ENCODE results near the gene ZBTB47. TPM values are rescaled to one million over a fixed set of nuclear protein-coding genes. Genes with fewer than 3 reads are reported as not detected.

The ZBTB47 gene
- total RNA-seq, 5 donors from 2014 or later (not counting 1 experiment from before 2014, with no cell fraction given): 0.53 to 1.2 (median 0.98) TPM

DNA sequence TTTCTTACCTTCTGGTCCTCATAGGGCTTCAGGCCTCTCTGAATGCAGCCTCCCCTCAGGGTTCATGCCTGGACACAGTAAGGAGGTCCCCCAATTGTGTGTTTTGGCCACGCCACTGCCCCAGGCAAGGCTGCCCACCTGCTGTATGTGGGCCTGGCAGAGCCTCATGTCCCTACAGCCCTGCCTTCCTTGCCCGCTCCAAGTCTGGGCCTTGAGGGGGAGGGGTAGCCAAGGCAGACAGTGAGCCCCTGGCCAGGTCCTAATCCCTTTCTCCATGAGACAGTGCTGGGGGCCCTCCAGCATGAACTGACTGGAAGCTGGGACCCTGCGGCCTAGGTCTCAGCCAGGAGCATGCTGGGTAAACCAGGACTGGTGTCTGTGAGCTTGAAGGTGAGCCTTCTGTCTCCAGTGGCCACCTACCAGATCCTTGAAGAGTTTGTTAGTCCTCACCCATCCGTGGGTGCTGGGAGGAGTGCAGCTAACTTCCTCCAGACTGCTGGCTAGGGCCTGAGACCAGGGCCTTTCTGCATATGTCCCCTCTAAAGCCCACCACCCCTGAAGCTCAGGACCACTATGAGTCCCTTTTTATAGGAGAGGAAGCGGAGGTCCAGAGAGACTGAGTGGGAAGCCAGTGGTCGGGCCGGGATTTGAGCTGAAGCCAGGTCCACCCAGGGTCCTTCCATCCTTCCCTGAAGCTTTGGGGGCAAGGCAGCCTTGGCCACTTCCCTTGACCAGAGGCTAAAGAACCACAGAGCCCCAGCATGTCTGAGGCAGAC is 8.7 kb downstream of the ZBTB47 start:
- 88% methylated on average over 4 of the region's 7 CpGs for WGBS (ENCODE audit: insufficient coverage)
- H3K9me3 ChIP-seq: no peaks in the 10 kb centered on the region
- H3K36me3 Mint-ChIP-seq: no peaks in the 10 kb centered on the region
- H3K36me3 ChIP-seq (ENCODE audit: control insufficient read depth in 2 of 2, extremely low read depth in 1 of 2, insufficient read depth in 1 of 2, low read length in 1 of 2): no peaks in the 10 kb centered on the region
- CTCF ChIA-PET: no interaction called here
- peaks cover 0 to 9% of the 10 kb centered on the region in 2 experiments for H3K27me3 ChIP-seq (replicated peaks in 1 of 2; ENCODE audit: control insufficient read depth in 2 of 2, extremely low read depth in 1 of 2, insufficient read depth in 2 of 2, low read length in 1 of 2)
- no peaks in the 10 kb centered on the region for H3K4me1 ChIP-seq (ENCODE audit: control insufficient read depth in 1 of 2, extremely low read depth in 1 of 2, insufficient read depth in 2 of 2, low read length in 2 of 2)
- DNase-seq (no peak), ATAC-seq (replicated peaks in 1 of 4) (no peak)
- H3K9me3 Mint-ChIP-seq: no peaks in the 10 kb centered on the region
- POLR2A ChIA-PET: no interaction called here
- no peak overlapping the region for H3K4me3 Mint-ChIP-seq
- no peak overlapping the region for H3K27ac Mint-ChIP-seq
- no peak overlapping the region for H3K4me3 ChIP-seq (ENCODE audit: control insufficient read depth in 1 of 2, extremely low read depth in 1 of 2, low read length in 1 of 2)
- no peaks in the 10 kb centered on the region for H3K4me1 Mint-ChIP-seq
- peaks cover 0 to under 1% of the 10 kb centered on the region in 2 donors for H3K27me3 Mint-ChIP-seq
- no peak overlapping the region for H3K27ac ChIP-seq (ENCODE audit: low read length)

DNA sequence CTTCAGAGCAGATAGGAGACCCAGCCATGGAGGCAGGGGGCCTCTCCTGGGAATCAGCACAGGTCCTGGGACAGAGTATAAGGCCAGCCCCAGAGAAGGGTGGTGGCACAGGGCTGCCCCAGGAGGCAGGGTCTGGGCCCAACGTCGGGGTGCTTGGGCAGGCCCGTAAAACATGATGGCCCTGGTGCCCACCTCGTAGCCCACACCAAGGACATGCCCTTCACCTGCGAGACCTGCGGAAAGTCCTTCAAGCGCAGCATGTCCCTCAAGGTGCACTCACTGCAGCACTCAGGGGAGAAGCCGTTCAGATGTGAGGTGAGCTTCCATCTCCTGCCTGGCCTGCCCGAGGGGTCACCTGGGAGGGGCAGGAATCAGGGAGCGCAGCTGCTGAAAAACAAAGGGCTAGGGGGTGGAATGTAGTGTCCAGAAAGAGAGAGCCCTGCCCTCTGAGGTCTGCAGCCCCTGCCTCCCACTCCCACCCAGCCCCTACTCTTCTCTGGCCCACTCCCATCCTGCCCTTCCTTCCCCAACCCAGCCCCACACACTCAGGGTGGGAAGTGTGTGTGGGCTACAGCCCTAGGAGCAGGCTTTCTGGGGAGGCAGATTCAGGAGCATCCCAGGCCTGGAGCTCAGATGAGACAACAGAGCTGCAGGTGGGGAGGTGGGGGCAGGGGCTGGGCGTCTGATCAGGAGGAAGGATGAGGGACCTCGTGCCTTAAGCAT is 9.5 kb downstream of the ZBTB47 start:
- 83% methylated on average over 9 of the region's 12 CpGs for whole genome bisulfite sequencing (ENCODE audit: insufficient coverage)
- Histone ChIP-seq H3K4me1 (ENCODE audit: control insufficient read depth in 1 of 2, extremely low read depth in 1 of 2, insufficient read depth in 2 of 2, low read length in 2 of 2) (no peaks in the 10 kb centered on the region), H3K9me3 (no peaks in the 10 kb centered on the region), H3K27ac (ENCODE audit: low read length) (no peak overlapping the region), H3K36me3 (ENCODE audit: control insufficient read depth in 2 of 2, extremely low read depth in 1 of 2, insufficient read depth in 1 of 2, low read length in 1 of 2) (no peaks in the 10 kb centered on the region), H3K4me3 (ENCODE audit: control insufficient read depth in 1 of 2, extremely low read depth in 1 of 2, low read length in 1 of 2) (no peak overlapping the region), H3K27me3 (replicated peaks in 1 of 2; ENCODE audit: control insufficient read depth in 2 of 2, extremely low read depth in 1 of 2, insufficient read depth in 2 of 2, low read length in 1 of 2) (peaks cover 0 to 13% of the 10 kb centered on the region in 2 experiments)
- POLR2A ChIA-PET: no interaction called here
- no peaks in the 10 kb centered on the region for H3K9me3 Mint-ChIP-seq
- no peaks in the 10 kb centered on the region for H3K4me1 Mint-ChIP-seq
- no peak overlapping the region for H3K27ac Mint-ChIP-seq
- no peak for DNase-seq
- ATAC-seq (replicated peaks in 1 of 4): no peak
- peaks cover 0 to 5% of the 10 kb centered on the region in 2 donors for H3K27me3 Mint-ChIP-seq
- H3K36me3 Mint-ChIP-seq: no peaks in the 10 kb centered on the region
- CTCF ChIA-PET: interaction anchor here in 1 of 2 donors (0.6 kb wide), 1 partner anchor 1272 kb away, joined by 3 read pairs; no protein-coding TSS in a partner anchor
- H3K4me3 Mint-ChIP-seq: no peak overlapping the region

GRCh38 chr3:42663581-42664437 is 10.3 kb downstream of the ZBTB47 start:
- H3K27ac Mint-ChIP-seq: no peak overlapping the region
- H3K27ac ChIP-seq (ENCODE audit: low read length): no peak overlapping the region
- no peaks in the 10 kb centered on the region for H3K9me3 ChIP-seq
- H3K36me3 Mint-ChIP-seq: no peaks in the 10 kb centered on the region
- no peaks in the 10 kb centered on the region for H3K4me1 ChIP-seq (ENCODE audit: control insufficient read depth in 1 of 2, extremely low read depth in 1 of 2, insufficient read depth in 2 of 2, low read length in 2 of 2)
- peaks cover 0 to 20% of the 10 kb centered on the region in 2 experiments for H3K27me3 ChIP-seq (replicated peaks in 1 of 2; ENCODE audit: control insufficient read depth in 2 of 2, extremely low read depth in 1 of 2, insufficient read depth in 2 of 2, low read length in 1 of 2)
- H3K4me3 ChIP-seq (ENCODE audit: control insufficient read depth in 1 of 2, extremely low read depth in 1 of 2, low read length in 1 of 2): no peak overlapping the region
- no peaks in the 10 kb centered on the region for H3K4me1 Mint-ChIP-seq
- POLR2A ChIA-PET: no interaction called here
- peaks cover 0 to 5% of the 10 kb centered on the region in 2 donors for H3K27me3 Mint-ChIP-seq
- 88% methylated on average over 38 of the region's 38 CpGs for WGBS (ENCODE audit: insufficient coverage)
- no peaks in the 10 kb centered on the region for H3K36me3 ChIP-seq (ENCODE audit: control insufficient read depth in 2 of 2, extremely low read depth in 1 of 2, insufficient read depth in 1 of 2, low read length in 1 of 2)
- no peak for ATAC-seq (replicated peaks in 1 of 4)
- no peak overlapping the region for H3K4me3 Mint-ChIP-seq
- no peak for DNase-seq
- H3K9me3 Mint-ChIP-seq: no peaks in the 10 kb centered on the region
- CTCF ChIA-PET: no interaction called here

GRCh38 chr3:42664438-42664803 is 10.9 kb downstream of the ZBTB47 start:
- no peaks in the 10 kb centered on the region for H3K36me3 ChIP-seq (ENCODE audit: control insufficient read depth in 2 of 2, extremely low read depth in 1 of 2, insufficient read depth in 1 of 2, low read length in 1 of 2)
- Mint-ChIP-seq H3K4me3 (no peak overlapping the region), H3K9me3 (no peaks in the 10 kb centered on the region), H3K27ac (no peak overlapping the region), H3K36me3 (no peaks in the 10 kb centered on the region), H3K4me1 (no peaks in the 10 kb centered on the region), H3K27me3 (peaks cover 0 to 5% of the 10 kb centered on the region in 2 donors)
- ChIA-PET CTCF (no interaction called here), POLR2A (no interaction called here)
- ATAC-seq (replicated peaks in 1 of 4): no peak
- H3K27me3 ChIP-seq (replicated peaks in 1 of 2; ENCODE audit: control insufficient read depth in 2 of 2, extremely low read depth in 1 of 2, insufficient read depth in 2 of 2, low read length in 1 of 2): peaks cover 0 to 20% of the 10 kb centered on the region in 2 experiments
- H3K9me3 ChIP-seq: no peaks in the 10 kb centered on the region
- no peak for DNase-seq
- WGBS (ENCODE audit: insufficient coverage): 87% methylated on average over 9 of the region's 19 CpGs
- H3K4me3 ChIP-seq (ENCODE audit: control insufficient read depth in 1 of 2, extremely low read depth in 1 of 2, low read length in 1 of 2): no peak overlapping the region
- no peaks in the 10 kb centered on the region for H3K4me1 ChIP-seq (ENCODE audit: control insufficient read depth in 1 of 2, extremely low read depth in 1 of 2, insufficient read depth in 2 of 2, low read length in 2 of 2)
- no peak overlapping the region for H3K27ac ChIP-seq (ENCODE audit: low read length)

DNA sequence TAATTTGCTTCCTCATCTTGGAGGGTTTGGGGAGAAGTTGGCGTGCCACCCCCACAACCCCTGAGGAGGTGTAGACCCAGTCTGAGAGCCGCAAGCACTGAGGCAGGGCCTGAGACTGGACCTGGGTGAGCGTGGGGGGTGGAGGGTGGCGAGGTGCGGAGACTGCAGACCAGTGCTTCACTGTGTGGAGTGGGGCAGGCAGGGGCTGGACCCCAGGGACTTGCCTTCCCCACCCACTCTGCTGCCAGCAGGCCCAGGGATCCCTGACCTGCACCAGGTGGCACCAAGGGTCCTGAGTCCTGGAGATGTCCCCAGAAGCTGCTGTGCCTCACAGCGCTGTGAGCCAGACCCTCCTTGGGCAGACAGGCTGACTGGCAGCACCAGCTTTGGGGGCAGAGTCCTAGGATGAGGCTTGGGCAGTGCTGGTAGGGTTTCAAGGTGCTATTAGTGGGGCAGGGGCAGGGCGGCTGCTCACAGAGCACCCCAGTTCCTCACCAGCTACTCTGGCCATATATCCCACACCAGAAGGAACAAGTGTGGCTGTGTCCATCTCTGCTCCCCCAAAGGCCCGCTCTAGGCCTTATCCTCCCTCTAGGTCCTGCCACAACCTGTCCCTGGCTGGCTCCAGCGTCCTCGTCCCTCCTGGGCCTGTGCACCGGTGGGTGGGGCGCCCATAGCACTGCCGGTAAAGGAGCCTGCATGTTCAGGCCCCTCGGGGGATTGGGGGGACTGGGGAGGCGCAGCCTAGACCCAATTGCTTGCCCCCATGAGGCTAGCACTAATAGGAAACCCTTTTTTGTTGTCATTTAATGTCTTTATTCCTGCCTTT is 11.8 kb downstream of the ZBTB47 start:
- H3K27me3 Mint-ChIP-seq: peaks cover 0 to 5% of the 10 kb centered on the region in 2 donors
- Histone ChIP-seq H3K4me3 (ENCODE audit: control insufficient read depth in 1 of 2, extremely low read depth in 1 of 2, low read length in 1 of 2) (no peak overlapping the region), H3K27ac (ENCODE audit: low read length) (no peak overlapping the region), H3K27me3 (replicated peaks in 1 of 2; ENCODE audit: control insufficient read depth in 2 of 2, extremely low read depth in 1 of 2, insufficient read depth in 2 of 2, low read length in 1 of 2) (peaks cover 0 to 20% of the 10 kb centered on the region in 2 experiments), H3K36me3 (ENCODE audit: control insufficient read depth in 2 of 2, extremely low read depth in 1 of 2, insufficient read depth in 1 of 2, low read length in 1 of 2) (no peaks in the 10 kb centered on the region), H3K4me1 (ENCODE audit: control insufficient read depth in 1 of 2, extremely low read depth in 1 of 2, insufficient read depth in 2 of 2, low read length in 2 of 2) (no peaks in the 10 kb centered on the region), H3K9me3 (no peaks in the 10 kb centered on the region)
- H3K36me3 Mint-ChIP-seq: no peaks in the 10 kb centered on the region
- ATAC-seq (replicated peaks in 1 of 4) (no peak), DNase-seq (no peak)
- no peaks in the 10 kb centered on the region for H3K9me3 Mint-ChIP-seq
- no peak overlapping the region for H3K4me3 Mint-ChIP-seq
- H3K27ac Mint-ChIP-seq: no peak overlapping the region
- 86% methylated on average over 11 of the region's 15 CpGs for WGBS (ENCODE audit: insufficient coverage)
- POLR2A ChIA-PET: no interaction called here
- CTCF ChIA-PET: no interaction called here
- no peaks in the 10 kb centered on the region for H3K4me1 Mint-ChIP-seq

GRCh38 chr3:42666022-42666421 is 12.5 kb downstream of the ZBTB47 start:
- no peak overlapping the region for H3K27ac ChIP-seq (ENCODE audit: low read length)
- peaks cover 0 to 5% of the 10 kb centered on the region in 2 donors for H3K27me3 Mint-ChIP-seq
- ChIA-PET CTCF (no interaction called here), POLR2A (no interaction called here)
- no peak overlapping the region for H3K4me3 ChIP-seq (ENCODE audit: control insufficient read depth in 1 of 2, extremely low read depth in 1 of 2, low read length in 1 of 2)
- no peaks in the 10 kb centered on the region for H3K4me1 Mint-ChIP-seq
- H3K4me1 ChIP-seq (ENCODE audit: control insufficient read depth in 1 of 2, extremely low read depth in 1 of 2, insufficient read depth in 2 of 2, low read length in 2 of 2): no peaks in the 10 kb centered on the region
- WGBS (ENCODE audit: insufficient coverage): 82% methylated on average over 6 of the region's 8 CpGs
- H3K36me3 ChIP-seq (ENCODE audit: control insufficient read depth in 2 of 2, extremely low read depth in 1 of 2, insufficient read depth in 1 of 2, low read length in 1 of 2): no peaks in the 10 kb centered on the region
- H3K27ac Mint-ChIP-seq: no peak overlapping the region
- DNase-seq: no peak
- no peak overlapping the region for H3K4me3 Mint-ChIP-seq
- H3K27me3 ChIP-seq (replicated peaks in 1 of 2; ENCODE audit: control insufficient read depth in 2 of 2, extremely low read depth in 1 of 2, insufficient read depth in 2 of 2, low read length in 1 of 2): peaks cover 0 to 20% of the 10 kb centered on the region in 2 experiments
- ATAC-seq (replicated peaks in 1 of 4): no peak
- no peaks in the 10 kb centered on the region for H3K9me3 ChIP-seq
- H3K36me3 Mint-ChIP-seq: no peaks in the 10 kb centered on the region
- H3K9me3 Mint-ChIP-seq: no peaks in the 10 kb centered on the region

All from T-cell (primary cell).